K562 (cell line): ENCODE measurements around the gene KMT5B. TPM values are rescaled to one million over a fixed set of nuclear protein-coding genes. Genes with fewer than 3 reads are reported as not detected.

Experiments
- MAZ ChIP-seq, 2 experiments: fragments of 450-650 bp in 1 of 2; sonication (generic) in 1 of 2; formaldehyde crosslinking; IDR thresholded peaks in 1 of 2; conservative IDR thresholded peaks in 1 of 2; 2 replicates each; pipeline versions ENCODE4 v1.4.0 to v1.5.0; 2020; ENCODE audit warnings: mild to moderate bottlenecking in 1 of 2, missing genetic modification reagents in 1 of 2
- REST ChIP-seq, 2 experiments: fragments of 450-650 bp; formaldehyde crosslinking in 1 of 2; IDR thresholded peaks; 2 replicates each; pipeline versions ENCODE4 v1.4.0 to v1.6.1; 2014 to 2020; ENCODE audit warnings: mild to moderate bottlenecking in 2 of 2, borderline replicate concordance in 1 of 2, low read depth in 1 of 2
- RNF219 ChIP-seq: fragments of 250-450 bp; sonication (Bioruptor Pico); IDR thresholded peaks from 2 replicates; pipeline ENCODE4 v1.5.0; 2022; ENCODE audit warnings: mild to moderate bottlenecking
- SIN3A ChIP-seq, 2 experiments: fragments of 150-350 bp in 1 of 2; IDR thresholded peaks; 2 replicates each; pipeline ENCODE4 v1.6.1; 2011 to 2016; ENCODE audit warnings: borderline replicate concordance in 2 of 2, low read depth in 2 of 2, low read length in 2 of 2, mild to moderate bottlenecking in 2 of 2, moderate library complexity in 2 of 2; ENCODE audit not compliant: control insufficient read depth in 1 of 2
- SMARCA5 ChIP-seq: fragments of 450-650 bp; IDR thresholded peaks from 2 replicates; pipeline ENCODE4 v1.6.1; 2016
- SRSF7 ChIP-seq: fragments of 200-400 bp; formaldehyde crosslinking; optimal IDR thresholded peaks from 2 replicates; pipeline ENCODE3; 2017; ENCODE audit warnings: mild to moderate bottlenecking, low read depth, low read length
- TFAP4 ChIP-seq: sonication (generic); formaldehyde crosslinking; IDR thresholded peaks from 2 replicates; pipeline ENCODE4 v1.8.0; 2022; ENCODE audit warnings: missing genetic modification reagents, mild to moderate bottlenecking, moderate library complexity, borderline replicate concordance
- UBTF ChIP-seq, 2 experiments: IDR thresholded peaks; 2 replicates each; pipeline ENCODE4 v1.6.1; 2012; ENCODE audit warnings: improper control_type of control experiment in 2 of 2, low read depth in 2 of 2, low read length in 2 of 2, borderline replicate concordance in 1 of 2
- ZFP1 ChIP-seq: fragments of 450-650 bp; formaldehyde crosslinking; IDR thresholded peaks from 2 replicates; pipeline ENCODE4 v1.4.0; 2020; ENCODE audit warnings: mild to moderate bottlenecking, mixed read lengths
- polyA plus RNA-seq, 8 experiments: library from polyadenylated mRNA; depleted of rRNA in 4 of 8; stranded (reverse) in 5 of 8; unstranded in 3 of 8; fragments of >200 nt; fragmentation: Nextera tagmentation in 2 of 8; fragmentation: Illumina TruSeq in 1 of 8; extraction: Ambion mirVana in 2 of 8; extraction: Trizol in 1 of 8; gene quantifications; 2 replicates each; pipeline versions ENCODE4 v1.2.1 to v1.2.3, GENCODE V29; 2011 to 2014; ENCODE audit warnings: inconsistent platforms in 1 of 8, missing spikeins in 1 of 8
- total RNA-seq, 7 experiments: library from RNA; depleted of rRNA in 6 of 7; stranded (reverse); fragments of >200 nt in 6 of 7; fragmentation: Illumina TruSeq in 2 of 7; extraction: Trizol in 2 of 7; gene quantifications; 2 replicates each; pipeline versions ENCODE4 v1.2.1 to v1.2.3, GENCODE V29; 2011 to 2021; ENCODE audit warnings: low replicate concordance in 1 of 7

The KMT5B gene
- total and polyA plus RNA-seq, 9 of the 15 experiments (the other 6 are each of a cell fraction or from before 2014, with no cell fraction given) = 7.3 to 27.3 (median 20.9) TPM

GRCh38 chr11:68214173-68215086 lies 1.3 kb upstream of the KMT5B start (continued):
- TF ChIP-seq REST (IDR thresholded peaks at IDR 0.05; ENCODE audit: borderline replicate concordance) (no peak), REST (CRISPR knock-in tag; IDR thresholded peaks at IDR 0.05; ENCODE audit: low read depth) (no peak), MAZ (CRISPR knock-in tag; conservative IDR thresholded peaks at IDR 0.05 in 1 of 2, IDR thresholded peaks at IDR 0.05 in 1 of 2) (no peak; a peak in 1 of 4 replicates), SRSF7 (no peak), UBTF (IDR thresholded peaks at IDR 0.05; ENCODE audit: borderline replicate concordance in 1 of 2, low read depth in 2 of 2, low read length in 2 of 2) (0 out of 4 replicates have a peak, but pooled peaks of 1 of the 2 experiments have one; percentile 9), SIN3A (IDR thresholded peaks at IDR 0.05; ENCODE audit: borderline replicate concordance in 2 of 2, control insufficient read depth in 1 of 2, low read depth in 2 of 2, low read length in 2 of 2) (0 out of 4 replicates have a peak, but pooled peaks of 1 of the 2 experiments have one; percentile 7), ZFP1 (CRISPR knock-in tag) (no peak), RNF219 (CRISPR knock-in tag) (no peak), TFAP4 (CRISPR knock-in tag) (peak; percentile 16; the same call in 1 of the 2 replicates), SMARCA5 (no peak)
